Right atrium auricular region (tissue), 2 donors: ENCODE measurements around the gene ZDHHC19. TPM values are rescaled to one million over a fixed set of nuclear protein-coding genes. Genes with fewer than 3 reads are reported as not detected.

Experiments
- DNase-seq: peaks from one replicate; pipeline ENCODE4 v3.0.0-alpha.2; 2019; ENCODE audit warnings: low spot score
- H3K27ac ChIP-seq, 2 donors: fragments of 200-600 bp; sonication (generic); 1 replicate in 1 of 2; 2 replicates in 1 of 2; pipeline ENCODE4 v1.5.1; 2016 to 2019
- H3K27me3 ChIP-seq, 2 donors: fragments of 200-600 bp; sonication (generic); one replicate each; pipeline versions ENCODE4 v1.5.1 to v1.6.0; 2017 to 2019
- H3K36me3 ChIP-seq: fragments of 200-600 bp; sonication (generic); one replicate; pipeline ENCODE4 v1.5.1; 2016
- H3K4me1 ChIP-seq, 2 donors: fragments of 200-600 bp; sonication (generic); one replicate each; pipeline versions ENCODE4 v1.5.1 to v1.6.0; 2017 to 2019
- H3K4me3 ChIP-seq, 2 donors: fragments of 200-600 bp; sonication (generic); 1 replicate in 1 of 2; 2 replicates in 1 of 2; pipeline ENCODE4 v1.5.1; 2017 to 2019; ENCODE audit warnings: mild to moderate bottlenecking in 1 of 2, moderate library complexity in 1 of 2
- H3K9me3 ChIP-seq, 2 donors: fragments of 200-600 bp; sonication (generic); one replicate each; pipeline ENCODE4 v1.5.1; 2019
- CTCF ChIP-seq, 2 donors: fragments of 200-600 bp; sonication (generic); IDR thresholded peaks; one replicate each; pipeline ENCODE4 v1.5.1; 2019; ENCODE audit warnings: antibody characterized with exemption in 2 of 2
- total RNA-seq, 2 donors: library from RNA; depleted of rRNA; stranded (reverse); fragments of >200 nt; gene quantifications; one replicate each; pipeline ENCODE4 v1.1.0, GENCODE V29; 2016

Gene ZDHHC19
- total RNA-seq, 2 donors from 2014 or later = not detected

GRCh38 chr3:196202516-196202970, 8.7 kb downstream of the ZDHHC19 start:
- Histone ChIP-seq H3K27ac (no peak overlapping the region), H3K9me3 (peaks cover 0 to 4% of the 10 kb centered on the region in 2 donors), H3K4me1 (no peaks in the 10 kb centered on the region), H3K36me3 (no peaks in the 10 kb centered on the region), H3K4me3 (no peak overlapping the region), H3K27me3 (no peaks in the 10 kb centered on the region)
- no peak for TF ChIP-seq CTCF (IDR thresholded peaks at IDR 0.05)
- DNase-seq = no peak

- Histone ChIP-seq H3K27ac (no peak overlapping the region), H3K27me3 (no peaks in the 10 kb centered on the region), H3K4me3 (no peak overlapping the region), H3K4me1 (peaks cover 0 to 6% of the 10 kb centered on the region in 2 donors), H3K36me3 (no peaks in the 10 kb centered on the region), H3K9me3 (no peaks in the 10 kb centered on the region)
- no peak for TF ChIP-seq CTCF (IDR thresholded peaks at IDR 0.05)
- no peak for DNase-seq
Measured at GRCh38 chr3:196198771-196199753, 12.1 kb downstream of the ZDHHC19 start.

- Histone ChIP-seq H3K36me3 (no peaks in the 10 kb centered on the region), H3K9me3 (no peaks in the 10 kb centered on the region), H3K27me3 (no peaks in the 10 kb centered on the region), H3K4me1 (peaks cover 0 to 14% of the 10 kb centered on the region in 2 donors), H3K27ac (no peak overlapping the region), H3K4me3 (no peak overlapping the region)
- no peak for DNase-seq
- no peak for TF ChIP-seq CTCF (IDR thresholded peaks at IDR 0.05)
Measured at GRCh38 chr3:196198081-196198675, 13.0 kb downstream of the ZDHHC19 start.

GRCh38 chr3:196197524-196197923, 13.7 kb downstream of the ZDHHC19 start:
- no peak for DNase-seq
- H3K9me3 ChIP-seq = no peaks in the 10 kb centered on the region
- no peak overlapping the region for H3K27ac ChIP-seq
- no peak overlapping the region for H3K4me3 ChIP-seq
- H3K4me1 ChIP-seq = peaks cover 0 to 20% of the 10 kb centered on the region in 2 donors
- TF ChIP-seq CTCF (IDR thresholded peaks at IDR 0.05) = no peak
- no peaks in the 10 kb centered on the region for H3K27me3 ChIP-seq
- no peaks in the 10 kb centered on the region for H3K36me3 ChIP-seq

GRCh38 chr3:196195664-196196265, 15.4 kb downstream of the ZDHHC19 start:
- no peak for TF ChIP-seq CTCF (IDR thresholded peaks at IDR 0.05)
- no peaks in the 10 kb centered on the region for H3K36me3 ChIP-seq
- peaks cover 0 to 27% of the 10 kb centered on the region in 2 donors for H3K4me1 ChIP-seq
- no peak for DNase-seq
- no peaks in the 10 kb centered on the region for H3K9me3 ChIP-seq
- H3K27me3 ChIP-seq = no peaks in the 10 kb centered on the region
- H3K27ac ChIP-seq = no peak overlapping the region
- H3K4me3 ChIP-seq = no peak overlapping the region
